ENCODE results near the gene SPECC1L. TPM values are rescaled to one million over a fixed set of nuclear protein-coding genes. Genes with fewer than 3 reads are reported as not detected.

The SPECC1L gene
- total RNA-seq, 1 experiment from 2014 or later, result 22.4 TPM

DNA sequence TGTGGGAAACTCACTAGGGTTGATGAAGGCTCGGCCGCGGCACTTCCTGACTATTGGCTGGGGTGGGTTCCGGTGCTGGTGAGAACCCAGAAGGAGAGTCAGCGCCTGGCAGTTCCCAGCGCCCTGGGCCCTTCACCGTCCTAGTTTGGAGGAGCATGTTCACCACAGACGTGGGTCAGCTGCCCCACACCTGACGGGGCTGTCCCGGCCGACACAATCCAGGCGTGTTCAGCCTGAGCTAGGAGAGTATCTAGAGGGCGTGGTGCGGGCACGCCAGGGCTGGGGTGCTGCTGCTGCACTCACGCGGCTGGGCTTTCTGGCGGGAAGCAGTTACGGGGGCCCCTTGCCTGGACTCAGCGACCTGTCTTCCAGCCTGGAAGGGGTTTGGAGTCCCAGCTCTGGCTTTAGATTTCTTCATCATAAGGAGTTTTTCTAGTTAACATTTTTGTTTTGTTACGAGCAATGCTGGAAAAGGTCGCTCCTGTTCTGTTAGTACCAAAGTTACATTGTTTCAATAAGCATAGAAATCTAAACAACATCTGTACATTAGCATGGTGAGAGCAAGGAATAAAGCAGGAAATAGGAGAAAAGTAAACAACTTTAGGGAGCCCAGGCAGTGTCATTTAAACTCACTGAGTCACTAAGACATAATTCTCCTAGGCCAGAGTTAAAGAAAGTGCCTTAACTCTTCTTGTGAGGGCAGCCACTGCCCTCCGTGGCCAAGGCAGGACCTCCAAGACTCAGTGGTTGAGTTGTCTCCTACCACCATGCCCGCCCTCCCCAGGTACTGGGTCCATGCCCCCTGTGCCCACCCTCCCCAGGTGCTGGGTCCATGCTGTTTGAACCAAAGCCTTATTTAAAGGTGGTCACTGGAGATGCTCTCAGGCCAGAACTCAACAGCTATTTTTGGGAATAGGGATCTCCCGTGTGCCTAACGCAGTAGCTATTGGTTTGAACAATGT lies 144.6 kb downstream of the SPECC1L start:
- no peak for DNase-seq (ENCODE audit: low read depth)

DNA sequence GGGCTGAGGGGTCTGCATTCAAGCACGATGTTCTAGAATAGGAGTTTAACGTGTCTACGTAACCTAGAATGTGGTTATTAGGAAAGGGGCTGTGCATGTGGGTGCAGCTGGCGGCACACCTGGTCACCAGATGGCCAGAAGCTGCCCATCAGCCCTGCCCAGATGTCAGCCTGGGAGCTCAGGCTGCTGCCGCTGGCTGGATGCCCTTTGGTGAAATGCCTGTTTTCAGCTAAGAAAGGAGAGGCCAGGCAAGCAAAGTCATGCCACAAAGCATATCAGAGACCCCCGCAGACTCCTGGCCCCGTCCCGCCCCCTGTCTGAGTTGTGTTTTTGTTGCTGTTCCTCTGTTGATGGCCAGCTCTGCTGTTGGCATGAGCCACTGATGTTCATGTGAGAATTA lies 145.5 kb downstream of the SPECC1L start:
- no peak for DNase-seq (ENCODE audit: low read depth)

DNA sequence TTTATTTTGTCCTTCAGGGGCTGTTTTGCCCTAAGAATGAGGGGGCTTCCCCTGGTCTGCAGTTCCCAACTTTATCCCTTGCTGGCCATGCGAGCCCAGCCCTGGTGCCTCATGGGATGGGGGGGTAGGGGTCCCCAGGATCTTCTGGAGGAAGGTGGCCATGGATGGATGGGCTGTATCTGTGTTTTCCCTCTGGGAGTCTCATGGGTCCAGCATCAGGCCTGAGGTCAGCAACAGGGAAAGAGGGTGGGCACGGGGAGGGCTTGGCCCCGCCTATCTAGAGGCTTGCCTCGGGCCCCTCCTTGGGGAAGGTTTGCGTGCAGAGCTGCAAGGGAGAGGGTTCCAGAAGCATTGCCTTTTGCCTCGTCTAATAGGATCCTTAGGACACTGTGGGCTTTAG lies 146.0 kb downstream of the SPECC1L start:
- no peak for DNase-seq (ENCODE audit: low read depth)

DNA sequence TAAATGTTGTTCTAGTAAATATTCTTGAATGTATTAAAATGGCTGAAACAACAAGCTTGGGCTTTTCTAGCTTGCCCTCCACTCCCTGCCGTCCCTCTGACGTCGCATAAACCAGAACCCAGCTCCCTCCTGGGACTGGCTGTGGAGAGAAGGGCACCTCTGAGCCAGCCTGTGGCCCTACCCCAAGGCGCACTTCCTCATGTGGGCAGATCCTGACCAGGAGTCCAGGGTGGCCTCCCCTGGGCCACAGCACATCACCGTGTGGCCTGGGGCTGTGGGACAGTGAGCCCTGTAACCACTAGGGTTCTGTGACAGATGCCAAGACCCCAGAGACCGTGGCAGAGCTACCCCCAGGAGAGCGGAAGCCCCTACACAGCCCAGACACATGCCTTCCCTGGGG lies 146.6 kb downstream of the SPECC1L start:
- DNase-seq (ENCODE audit: low read depth), result no peak

DNA sequence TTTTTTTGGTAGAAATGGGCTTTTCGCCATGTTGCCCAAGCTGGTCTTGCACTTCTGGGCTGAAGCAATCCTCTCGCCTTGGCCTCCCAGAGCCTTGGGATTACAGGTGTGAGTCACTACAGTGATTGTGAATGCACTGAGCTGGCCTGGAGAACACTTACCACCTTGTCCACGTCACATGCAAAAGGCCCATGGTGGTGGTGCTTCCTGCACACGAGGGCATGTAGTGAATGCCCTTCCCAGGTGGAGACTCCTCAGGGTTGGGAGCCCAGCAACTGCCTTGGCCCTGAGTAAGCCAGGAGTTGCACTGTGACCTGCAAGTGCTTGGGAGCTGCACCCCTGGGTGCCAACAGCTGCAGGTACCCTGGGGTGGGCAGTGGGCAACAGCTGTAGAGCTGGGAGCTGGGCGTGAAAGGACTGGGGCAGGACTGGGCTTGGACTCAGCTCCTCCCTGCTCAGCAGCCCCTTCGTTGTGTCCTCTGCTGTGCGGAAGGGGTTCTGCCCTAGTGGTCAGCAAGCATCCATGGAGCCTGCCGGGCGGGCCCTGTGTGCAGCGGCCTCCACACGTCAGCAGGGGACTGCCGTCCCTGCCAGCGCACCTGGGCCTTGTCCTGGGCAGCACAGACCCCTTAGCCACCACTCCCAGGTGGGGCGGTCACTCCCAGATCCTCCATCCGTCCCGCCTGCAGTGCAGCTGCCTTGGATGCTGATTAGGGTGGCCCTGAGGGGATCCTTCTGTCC lies 147.4 kb downstream of the SPECC1L start:
- DNase-seq (ENCODE audit: low read depth), result peak; percentile 41

DNA sequence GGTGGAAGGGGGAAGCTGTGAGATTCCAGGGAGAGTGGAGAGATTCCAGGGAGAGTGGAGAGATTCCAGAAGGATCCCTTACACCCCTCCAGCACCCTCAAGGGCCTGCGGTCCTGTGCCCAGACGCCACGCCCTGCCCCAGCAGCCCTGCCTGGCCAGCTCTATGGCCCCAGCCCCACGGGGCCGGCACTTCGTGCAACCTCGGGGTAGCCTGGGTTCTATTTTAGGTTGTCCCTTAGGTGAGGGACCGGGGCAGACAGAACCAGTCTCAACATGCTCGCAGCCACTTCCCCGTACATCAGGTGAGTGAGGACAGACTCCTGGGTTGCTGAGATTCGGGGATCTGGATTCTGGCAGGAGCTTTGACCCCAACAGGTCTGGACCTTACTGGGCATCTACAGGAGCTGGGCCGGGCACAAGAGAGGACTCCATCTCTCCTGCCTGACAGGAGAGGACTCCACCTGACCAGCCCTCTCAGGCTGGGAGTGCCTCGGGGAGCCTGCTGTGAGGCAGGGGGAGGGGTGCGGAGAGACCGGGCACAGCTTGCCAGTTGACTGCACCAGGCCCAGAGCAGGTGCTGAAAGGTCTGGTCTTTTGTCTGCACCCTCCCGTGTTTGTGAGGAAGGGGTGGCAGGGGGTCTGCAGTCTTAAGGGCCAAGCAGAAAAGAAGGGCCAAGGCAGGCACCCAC lies 148.3 kb downstream of the SPECC1L start:
- no peak for DNase-seq (ENCODE audit: low read depth)

DNA sequence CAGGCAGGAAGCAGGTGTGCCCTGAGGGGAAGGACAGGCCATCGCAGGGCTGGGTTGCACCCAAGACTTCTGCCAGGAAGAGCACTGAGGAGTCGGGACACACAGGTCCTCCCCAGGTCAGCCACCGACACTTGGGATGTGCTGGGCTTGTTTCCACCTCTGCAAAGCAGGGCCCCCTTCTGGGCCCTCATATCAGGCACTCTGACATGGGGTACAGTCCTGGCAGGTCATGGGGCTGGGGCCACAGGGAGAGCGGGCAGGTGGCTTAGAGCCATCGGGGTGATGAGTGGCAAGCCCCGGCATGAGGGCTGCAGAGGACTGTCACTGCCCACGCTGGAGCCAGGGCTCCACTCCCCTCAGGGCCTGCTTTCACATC lies 148.8 kb downstream of the SPECC1L start:
- no peak for DNase-seq (ENCODE audit: low read depth)

DNA sequence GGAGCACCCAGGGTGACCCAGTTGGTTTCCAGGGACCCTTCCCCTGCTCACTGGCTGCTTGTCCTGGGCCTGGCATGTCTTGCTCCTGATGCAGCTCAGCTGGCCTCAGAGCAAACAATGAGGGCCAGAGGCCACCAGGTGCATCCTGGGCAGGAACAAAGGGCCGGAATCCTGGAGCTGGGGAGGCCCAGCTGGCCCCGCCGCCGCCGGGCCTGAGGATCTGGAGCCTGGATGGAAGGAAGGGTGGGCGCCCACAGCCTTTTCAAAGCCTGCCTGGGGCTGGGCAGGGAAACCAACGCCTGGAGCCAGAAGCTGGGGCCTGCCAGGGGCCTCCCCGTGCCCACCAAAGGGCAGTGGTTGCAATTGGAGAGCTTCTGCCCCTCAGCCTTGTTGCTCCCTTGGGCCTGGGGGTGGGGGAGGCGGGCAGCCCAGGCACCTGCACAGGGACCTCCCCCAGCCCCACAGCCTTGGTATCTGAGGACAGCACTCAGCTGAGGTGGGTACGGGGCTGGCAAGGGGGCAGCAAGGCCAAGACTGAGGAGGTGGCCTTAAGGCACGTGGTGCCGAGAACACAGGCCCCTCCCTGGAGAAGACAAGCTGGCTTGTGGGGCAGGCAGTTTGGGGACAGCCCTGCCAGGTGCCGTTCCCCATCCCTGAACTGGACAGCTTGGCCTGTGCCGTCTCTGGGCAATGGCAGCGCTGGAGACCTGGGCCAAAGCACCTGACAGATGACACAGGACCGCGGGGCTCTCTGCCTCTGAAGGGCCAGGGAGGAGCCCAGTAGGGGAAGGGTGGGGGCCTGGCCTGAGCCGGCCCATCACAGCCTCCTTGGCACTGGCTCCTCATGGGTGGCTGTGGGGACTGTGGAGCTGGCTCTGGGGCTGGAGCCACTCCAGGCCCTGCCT lies 149.7 kb downstream of the SPECC1L start:
- no peak for DNase-seq (ENCODE audit: low read depth)

DNA sequence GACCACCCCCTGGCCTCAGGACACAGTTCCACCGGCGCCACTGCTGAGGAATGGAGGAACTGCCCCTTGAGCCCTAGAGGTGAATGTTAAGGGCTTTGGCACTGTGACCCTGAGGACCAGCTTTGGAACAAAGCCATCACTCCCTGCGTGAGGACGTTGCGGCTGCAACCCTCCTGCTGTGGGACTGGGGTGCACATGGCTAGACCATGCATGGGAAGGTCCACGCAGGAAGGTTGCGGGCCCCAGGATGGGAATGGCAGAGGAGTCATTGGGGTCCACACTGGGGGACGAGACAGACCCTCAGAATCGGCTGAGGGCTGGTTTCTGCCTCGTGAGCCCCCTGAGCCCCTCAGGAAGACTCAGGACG lies 150.3 kb downstream of the SPECC1L start:
- DNase-seq (ENCODE audit: low read depth), result no peak

DNA sequence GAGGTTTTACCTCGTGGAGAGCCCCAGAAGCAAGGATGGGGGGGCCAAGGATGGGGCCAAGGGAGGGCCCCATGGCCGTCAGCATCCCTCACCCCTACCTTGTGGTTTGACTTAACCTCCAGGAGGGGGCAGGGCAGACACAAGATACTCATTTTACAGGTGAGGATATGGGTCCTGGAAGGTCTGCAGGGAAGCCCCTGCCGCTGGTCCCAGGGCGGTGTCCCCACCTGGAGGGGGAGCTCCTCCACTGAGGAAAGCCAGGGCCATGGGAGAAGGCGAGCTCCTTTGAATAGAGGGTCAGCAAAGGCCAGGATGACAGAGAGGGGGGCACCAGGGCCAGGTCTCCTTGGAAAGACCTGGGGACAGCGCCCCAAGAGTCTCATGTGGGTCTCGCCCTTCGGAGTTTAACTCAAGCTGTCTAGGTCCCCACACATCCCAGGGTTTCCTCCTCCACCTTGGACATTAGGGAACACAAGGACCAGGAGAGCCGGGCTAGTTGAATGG lies 150.8 kb downstream of the SPECC1L start:
- DNase-seq (ENCODE audit: low read depth), result no peak

DNA sequence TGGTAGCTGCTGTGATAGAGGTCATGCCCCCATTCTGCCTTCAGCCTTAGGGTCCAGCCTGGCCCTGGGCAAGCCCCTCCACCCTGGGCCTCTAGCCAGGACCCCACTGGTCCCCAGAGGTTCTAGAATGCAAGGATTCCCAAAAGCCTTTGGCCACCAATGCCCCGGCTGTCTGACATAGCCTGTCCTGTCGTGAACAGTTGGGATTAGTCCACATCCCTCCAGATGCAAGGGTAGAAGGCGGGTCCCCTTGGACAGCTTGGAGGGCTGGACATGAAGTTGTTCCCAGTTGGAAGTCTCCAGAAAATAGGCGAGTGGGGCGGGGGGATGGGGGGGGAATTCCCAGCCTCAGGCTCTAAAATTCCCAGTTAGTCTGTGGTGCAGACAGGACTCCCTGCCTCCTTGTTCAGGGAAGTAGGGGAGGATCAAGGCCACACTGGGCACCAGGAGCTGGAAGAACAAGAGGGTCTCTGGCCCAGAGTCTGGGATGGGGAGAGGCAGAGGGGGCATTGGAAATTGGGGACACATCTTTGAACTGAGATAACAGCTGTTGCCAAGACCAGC lies 151.6 kb downstream of the SPECC1L start:
- DNase-seq (ENCODE audit: low read depth), result no peak

DNA sequence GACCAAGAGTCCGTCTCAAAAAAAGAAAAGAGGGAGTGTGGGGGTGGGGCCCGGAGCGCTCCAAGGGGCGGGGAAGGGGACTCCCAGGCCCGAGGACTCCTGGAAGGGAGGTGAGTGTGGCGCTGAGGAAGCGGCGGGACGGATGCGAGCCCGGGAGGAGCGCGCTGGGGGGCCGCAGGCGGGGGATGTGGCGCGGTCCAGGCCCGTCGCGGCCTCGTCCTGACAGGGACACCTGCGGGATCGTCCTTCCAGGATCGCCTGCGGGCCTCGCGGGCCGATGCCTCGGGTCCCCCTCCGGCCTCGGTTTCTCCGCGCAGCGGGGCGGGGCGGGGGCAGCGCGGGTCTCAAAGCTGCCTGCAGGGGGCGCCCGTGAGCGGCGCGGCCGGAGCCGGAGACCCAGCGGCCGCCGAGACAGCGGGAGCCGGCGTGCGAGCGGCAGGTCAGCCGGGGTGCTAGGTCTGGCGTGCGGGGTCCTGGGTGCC lies 152.9 kb downstream of the SPECC1L start:
- DNase-seq (ENCODE audit: low read depth), result no peak

DNA sequence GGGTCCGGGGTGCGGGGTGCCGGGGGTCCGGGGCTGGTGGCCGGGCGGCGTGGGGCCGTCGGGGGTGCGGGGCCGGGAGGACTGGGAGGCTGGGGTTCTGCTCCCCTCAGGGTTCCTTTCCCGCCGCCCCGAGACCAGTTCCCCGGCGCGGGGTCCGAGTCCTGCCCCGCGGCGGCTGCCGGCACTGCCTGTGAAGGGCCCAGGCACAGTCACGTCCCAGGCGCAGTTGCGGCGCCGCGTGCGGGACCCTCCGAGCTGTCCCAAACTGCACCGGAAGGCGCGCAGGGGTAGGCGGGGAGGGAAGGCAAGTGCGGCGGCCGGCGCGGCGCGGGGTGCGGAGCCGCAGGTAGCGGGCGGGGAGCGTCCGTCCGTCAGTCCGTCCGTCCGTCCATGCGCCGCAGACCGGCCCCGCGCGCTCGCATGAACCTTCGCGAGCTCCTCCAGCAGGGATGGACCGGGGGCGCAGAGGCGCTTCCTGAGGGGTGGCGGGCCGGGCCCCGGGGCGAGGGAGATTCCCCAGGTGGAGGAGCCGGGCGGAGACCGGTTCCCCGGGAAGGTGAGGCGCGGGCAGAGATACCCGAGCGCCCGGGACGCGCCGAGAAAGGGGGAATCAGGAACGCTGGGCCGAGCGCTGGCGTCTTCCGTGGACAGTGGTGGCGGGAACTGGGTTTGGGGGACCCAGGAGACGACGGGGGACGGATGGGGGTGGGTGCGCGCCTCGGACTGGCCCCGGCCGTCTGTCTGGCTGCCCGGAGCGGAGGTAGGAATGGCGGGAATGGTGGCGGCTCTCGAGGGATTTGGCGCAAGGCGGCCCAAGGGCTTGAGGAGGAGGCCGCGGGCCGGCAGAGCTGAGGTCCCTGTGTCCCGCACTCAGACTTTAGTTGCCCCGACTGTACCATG lies 153.6 kb downstream of the SPECC1L start:
- no peak for DNase-seq (ENCODE audit: low read depth)

DNA sequence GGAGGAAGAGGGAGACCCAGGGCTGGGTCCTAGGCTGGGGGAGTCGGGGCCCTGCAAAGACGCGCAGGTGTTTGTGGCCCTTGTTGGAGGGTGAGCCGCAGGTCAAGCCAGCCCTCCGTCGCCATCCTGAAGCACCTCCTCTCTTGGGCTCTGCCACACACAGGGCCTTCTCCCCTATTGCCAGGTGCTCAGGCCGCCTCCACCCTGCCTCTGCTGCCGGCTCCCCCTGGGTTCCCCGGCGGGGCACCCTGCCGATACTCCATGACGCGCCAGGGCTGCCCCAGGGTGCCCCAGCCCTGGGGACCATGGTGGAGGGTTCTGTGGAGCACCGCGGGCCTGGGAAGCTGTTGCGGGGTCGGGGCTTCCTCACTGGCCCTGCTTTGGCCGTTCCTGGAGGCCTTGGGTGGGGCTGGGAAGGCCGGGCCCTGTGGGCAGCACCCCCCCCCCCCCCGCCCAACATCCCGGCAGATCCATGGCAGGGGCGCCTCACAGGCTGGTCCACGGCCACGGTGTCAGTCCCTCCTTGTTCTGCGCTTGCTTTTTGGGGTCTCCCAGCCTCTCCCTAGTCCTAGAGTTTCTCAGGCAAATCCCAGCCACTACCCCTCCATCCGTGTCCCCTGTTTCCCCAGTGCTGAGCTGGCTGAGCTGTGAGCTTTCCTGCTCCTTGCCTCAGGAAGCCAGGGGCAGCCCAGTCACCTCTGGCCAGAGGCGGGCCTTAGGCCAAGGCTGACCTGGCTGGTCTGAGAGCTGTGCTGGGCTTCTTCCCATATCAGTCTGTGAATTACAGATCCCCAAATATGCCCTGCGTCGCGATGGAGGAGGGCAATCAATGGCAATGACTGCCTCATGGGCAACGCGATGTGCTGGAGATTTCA lies 154.5 kb downstream of the SPECC1L start:
- DNase-seq (ENCODE audit: low read depth), result no peak

DNA sequence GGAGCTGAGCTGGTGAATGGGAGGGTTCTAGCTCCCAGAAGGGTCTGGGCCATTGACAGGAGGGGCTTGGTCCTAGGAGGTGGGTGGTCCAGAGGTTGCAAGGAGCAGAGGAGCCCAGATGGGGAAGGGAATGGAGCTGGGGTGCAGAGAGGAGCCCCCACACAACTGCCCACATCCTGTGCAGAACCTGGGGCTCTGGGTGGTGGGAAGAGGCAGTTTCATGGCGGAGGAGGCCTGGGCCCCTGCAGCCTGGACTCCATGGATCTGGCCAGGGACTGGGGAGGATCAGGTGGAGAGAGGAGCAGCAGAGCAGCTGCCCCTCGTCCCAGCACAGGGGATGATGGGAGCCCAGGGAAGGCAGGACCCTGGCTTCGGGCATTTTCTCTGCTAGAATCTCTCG lies 155.8 kb downstream of the SPECC1L start:
- DNase-seq (ENCODE audit: low read depth), result no peak

DNA sequence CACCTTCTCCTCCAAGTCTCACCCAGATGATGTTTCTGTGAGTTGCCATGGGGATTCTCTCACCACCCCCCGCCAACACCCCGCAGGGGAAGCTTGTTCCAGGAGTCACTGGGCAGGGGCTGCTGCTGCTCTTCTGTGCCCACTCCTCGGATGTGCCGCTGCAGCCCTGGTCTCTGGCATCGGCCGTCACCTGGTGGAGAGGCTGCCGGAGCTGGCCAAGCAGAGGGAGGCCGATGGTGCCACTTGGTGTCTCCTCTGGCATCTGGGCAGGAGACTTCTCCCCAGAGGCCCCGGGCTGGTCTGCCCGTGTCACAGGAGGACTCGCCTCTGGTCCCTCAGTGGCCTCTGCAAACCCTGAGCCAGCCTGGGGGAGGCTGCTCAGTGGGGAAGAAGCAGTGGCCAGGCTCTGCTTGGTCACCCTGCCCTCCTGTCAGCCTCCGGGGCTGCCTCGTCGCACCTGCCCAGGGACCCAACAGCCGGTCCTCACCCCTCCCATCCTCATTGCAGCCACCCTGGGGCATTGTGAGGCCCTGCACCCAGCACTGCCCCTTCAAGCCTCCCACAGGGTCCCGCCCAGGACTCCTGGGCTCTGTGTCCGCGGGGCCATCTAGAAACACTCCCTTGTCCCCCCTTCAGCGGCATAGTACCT lies 156.3 kb downstream of the SPECC1L start:
- no peak for DNase-seq (ENCODE audit: low read depth)

DNA sequence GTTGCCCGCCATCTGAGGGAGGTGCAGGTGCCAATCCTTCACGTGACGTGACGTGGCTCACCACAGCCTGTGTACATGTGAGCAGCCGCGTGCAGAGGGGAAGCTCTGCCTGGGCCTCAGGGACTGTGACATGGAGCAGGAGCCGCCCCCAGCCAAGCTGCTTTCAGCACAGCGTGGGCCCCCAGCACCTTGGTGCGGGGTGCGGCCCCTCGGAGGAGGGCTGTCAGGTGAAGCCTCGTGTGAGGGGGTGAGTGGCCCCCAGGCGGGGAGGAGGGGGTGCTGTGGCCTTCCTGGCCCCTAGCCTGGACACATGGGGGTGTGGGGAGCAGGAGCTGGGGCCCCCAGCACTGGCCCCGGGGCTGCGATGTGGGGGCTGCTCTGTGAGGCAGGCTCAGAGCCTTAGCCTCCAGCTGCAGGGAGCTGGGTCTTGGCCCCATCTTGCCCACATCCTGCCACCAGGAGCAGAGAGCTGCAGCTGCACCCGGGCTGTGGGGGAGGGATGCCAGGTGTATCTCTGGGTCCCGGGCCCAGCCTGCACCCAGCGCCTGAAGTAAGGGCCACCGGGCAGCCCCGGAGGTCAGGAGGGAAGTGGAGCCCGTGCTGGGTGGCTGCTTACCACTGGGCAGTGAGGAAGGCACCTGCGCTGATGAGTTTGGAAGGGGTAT lies 157.0 kb downstream of the SPECC1L start, which contains the start of gene ADORA2A:
ADORA2A (plus strand) TSS at position 100 of the 665 bp plus-strand sequence. CDS start 5,806 bp downstream, outside the sequence.
- DNase-seq (ENCODE audit: low read depth), result no peak

Measured in M059J (cell line).